Measurements from ENCODE around the gene PHGDH. TPM values are rescaled to one million over a fixed set of nuclear protein-coding genes. Genes with fewer than 3 reads are reported as not detected.
A peak's percentile ranks its signal among the peaks of the same experiment; 100 is the strongest.

PHGDH gene
- polyA plus RNA-seq (ENCODE audit: insufficient read depth in 1 of 5, insufficient read length in 5 of 5, low replicate concordance in 1 of 5) = 100 to 1,000 TPM in 4 of 5 donors, 10 to 100 TPM in 1; 99.5 to 129 (median 125) TPM
- long read RNA-seq, donor 1, transcript PHGDH-208 (12 exons, 2,096 nt) = major isoform, 53 of 84 reads
- long read RNA-seq, donor 1, partial matches to known transcripts = 26 of 84 reads
- long read RNA-seq, donor 1, other reads (novel, unspliced or antisense) = 0 of 84 reads
- long read RNA-seq, donor 2, transcript PHGDH-208 (12 exons, 2,096 nt) = major isoform, 29 of 57 reads
- long read RNA-seq, donor 2, partial matches to known transcripts = 22 of 57 reads
- long read RNA-seq, donor 2, other reads (novel, unspliced or antisense) = 0 of 57 reads
- long read RNA-seq, donor 3, transcript PHGDH-208 (12 exons, 2,096 nt) = major isoform, 40 of 79 reads
- long read RNA-seq, donor 3, partial matches to known transcripts = 33 of 79 reads
- long read RNA-seq, donor 3, other reads (novel, unspliced or antisense) = 0 of 79 reads
- long read RNA-seq, donor 4, transcript PHGDH-208 (12 exons, 2,096 nt) = major isoform, 14 of 25 reads
- long read RNA-seq, donor 4, partial matches to known transcripts = 9 of 25 reads
- long read RNA-seq, donor 4, other reads (novel, unspliced or antisense) = 0 of 25 reads
- long read RNA-seq, donor 5, transcript PHGDH-208 (12 exons, 2,096 nt) = major isoform, 23 of 60 reads
- long read RNA-seq, donor 5, partial matches to known transcripts = 27 of 60 reads
- long read RNA-seq, donor 5, other reads (novel, unspliced or antisense) = 0 of 60 reads
- long read RNA-seq, donor 6, transcript PHGDH-208 (12 exons, 2,096 nt) = major isoform, 25 of 59 reads
- long read RNA-seq, donor 6, partial matches to known transcripts = 28 of 59 reads
- long read RNA-seq, donor 6, other reads (novel, unspliced or antisense) = 0 of 59 reads
- long read RNA-seq, donor 7, transcript PHGDH-208 (12 exons, 2,096 nt) = major isoform, 24 of 34 reads
- long read RNA-seq, donor 7, partial matches to known transcripts = 5 of 34 reads
- long read RNA-seq, donor 7, other reads (novel, unspliced or antisense) = 0 of 34 reads
- long read RNA-seq, donor 8, transcript PHGDH-208 (12 exons, 2,096 nt) = major isoform, 23 of 42 reads
- long read RNA-seq, donor 8, partial matches to known transcripts = 16 of 42 reads
- long read RNA-seq, donor 8, other reads (novel, unspliced or antisense) = 0 of 42 reads

GRCh38 chr1:119711804-119712341, at the start of gene PHGDH:
Gene PHGDH (plus strand): TSS chr1:119711934. CDS start chr1:119712023, 89 bp downstream.
- DNase-seq = peak; percentile 75 to 81

GRCh38 chr1:119662034-119662437, 49.7 kb upstream of the PHGDH start:
- no peak for DNase-seq

GRCh38 chr1:119664067-119664466, 47.7 kb upstream of the PHGDH start:
- DNase-seq = no peak

- DNase-seq = no peak
Observed at GRCh38 chr1:119667173-119667572, 44.6 kb upstream of the PHGDH start.

GRCh38 chr1:119670898-119671297, 40.8 kb upstream of the PHGDH start:
- DNase-seq = no peak

GRCh38 chr1:119673171-119673940, 38.4 kb upstream of the PHGDH start:
- DNase-seq = no peak

GRCh38 chr1:119674111-119674526, 37.6 kb upstream of the PHGDH start:
- no peak for DNase-seq

- peak in 1 of 2 donors; percentile 37 for DNase-seq
Observed at GRCh38 chr1:119674835-119675289, 36.9 kb upstream of the PHGDH start.

GRCh38 chr1:119675349-119676345, 36.1 kb upstream of the PHGDH start:
- DNase-seq = peak; percentile 81 to 87

GRCh38 chr1:119676571-119677206, 35.0 kb upstream of the PHGDH start:
- peak; percentile 79 to 84 for DNase-seq

- DNase-seq = no peak
Observed at GRCh38 chr1:119679223-119679622, 32.5 kb upstream of the PHGDH start.

GRCh38 chr1:119680193-119680592, 31.5 kb upstream of the PHGDH start:
- DNase-seq = no peak

- DNase-seq = no peak
Observed at GRCh38 chr1:119680723-119681122, 31.0 kb upstream of the PHGDH start.

GRCh38 chr1:119681560-119681959, 30.2 kb upstream of the PHGDH start:
- no peak for DNase-seq

- DNase-seq = no peak
Observed at GRCh38 chr1:119682141-119682540, 29.6 kb upstream of the PHGDH start.

- DNase-seq = no peak
Observed at GRCh38 chr1:119683893-119684292, 27.8 kb upstream of the PHGDH start.

GRCh38 chr1:119686661-119687060, 25.1 kb upstream of the PHGDH start:
- no peak for DNase-seq

GRCh38 chr1:119687434-119688079, 24.2 kb upstream of the PHGDH start:
- DNase-seq = no peak

Data from right lung (tissue), 10 donors.